ENCODE measurements around the gene SERF1A. TPM values are rescaled to one million over a fixed set of nuclear protein-coding genes. Genes with fewer than 3 reads are reported as not detected.
A peak's percentile ranks its signal among the peaks of the same experiment; 100 is the strongest.
"Not testable (repeated sequence)": the region's sequence is repeated elsewhere in the genome, so short reads cannot be mapped to it uniquely, and the experiment has no call there.

The SERF1A gene
- total and polyA plus RNA-seq, 2 of the 8 experiments (the other 6 are each of a cell fraction or from before 2014, with no cell fraction given) = 4.0 to 17.2 TPM

GRCh38 chr5:70896076-70896475 lies 4.4 kb upstream of the SERF1A start:
- POLR2A ChIA-PET (ENCODE audit: partially characterized antibody); H2BK20ac ChIP-seq (ENCODE audit: low read length); H2AK5ac ChIP-seq (ENCODE audit: low read depth, low read length); H3K18ac ChIP-seq (ENCODE audit: extremely low read depth, low read length); H4K20me1 ChIP-seq (replicated peaks in 1 of 2; ENCODE audit: control insufficient read depth in 1 of 2, insufficient read depth in 2 of 2, low read length in 2 of 2); H3K9me3 ChIP-seq (ENCODE audit: insufficient read depth in 2 of 2, low read depth in 1 of 2, low read length in 1 of 2); H4K5ac ChIP-seq (ENCODE audit: insufficient read length, low read depth, low read length); H3K27me3 ChIP-seq (replicated peaks in 1 of 4; ENCODE audit: control insufficient read depth in 3 of 4, extremely low read depth in 1 of 4, insufficient read depth in 3 of 4, low read length in 3 of 4); H3K79me2 ChIP-seq (ENCODE audit: control insufficient read depth in 1 of 2, insufficient read depth in 2 of 2, low read length in 2 of 2); H3K4me2 ChIP-seq (ENCODE audit: insufficient read depth in 1 of 2, low read depth in 2 of 2, low read length in 2 of 2); H3K79me1 ChIP-seq (ENCODE audit: low read depth, low read length); H3K27ac ChIP-seq (ENCODE audit: low read depth, low read length); H4K8ac ChIP-seq (ENCODE audit: extremely low read depth, insufficient read depth, low read length); H3K4ac ChIP-seq (replicated peaks; ENCODE audit: insufficient read length, low read depth, low read length); H2BK5ac ChIP-seq (ENCODE audit: low read depth, low read length); H4K91ac ChIP-seq (replicated peaks; ENCODE audit: insufficient read length, low read length); H3K9ac ChIP-seq (replicated peaks in 1 of 4; ENCODE audit: extremely low read depth in 1 of 4, low read depth in 3 of 4, low read length in 3 of 4); H3K4me1 ChIP-seq (replicated peaks in 1 of 4; ENCODE audit: control insufficient read depth in 3 of 4, insufficient read depth in 4 of 4, low read length in 3 of 4); H2BK15ac ChIP-seq (ENCODE audit: low read length); CTCF ChIA-PET (ENCODE audit: partially characterized antibody); H3K14ac ChIP-seq (ENCODE audit: insufficient read length); FAIRE-seq; H2BK12ac ChIP-seq (ENCODE audit: low read depth, low read length); H2AFZ ChIP-seq (ENCODE audit: low read length); H3K56ac ChIP-seq (replicated peaks; ENCODE audit: insufficient read length, low read depth, low read length); H3K23ac ChIP-seq (ENCODE audit: insufficient read length); DNase-seq (ENCODE audit: low read depth in 1 of 2, low spot score in 2 of 2); H2BK120ac ChIP-seq (replicated peaks; ENCODE audit: low read depth, low read length); H3K36me3 ChIP-seq (ENCODE audit: control insufficient read depth in 2 of 4, insufficient read depth in 4 of 4, low read length in 3 of 4); H3K4me3 ChIP-seq (ENCODE audit: extremely low read depth in 1 of 4, insufficient read depth in 2 of 4, low read depth in 3 of 4, low read length in 4 of 4); H3K23me2 ChIP-seq (ENCODE audit: low read depth, low read length): not testable (repeated sequence)
- no CpG with 5 or more reads among the region's 2 CpGs for WGBS, 2 experiments (ENCODE audit: extremely low coverage in 1 of 2, insufficient coverage in 1 of 2, insufficient read length in 1 of 2, insufficient replicate concordance in 2 of 2, low coverage in 1 of 2, low lambda C conversion rate in 2 of 2, missing lambda C conversion rate in 1 of 2)

GRCh38 chr5:70901272-70901571 lies 753 bp downstream of the SERF1A start:
- H3K23ac ChIP-seq (ENCODE audit: insufficient read length); H3K14ac ChIP-seq (ENCODE audit: insufficient read length); H3K79me1 ChIP-seq (ENCODE audit: low read depth, low read length); H2AK5ac ChIP-seq (ENCODE audit: low read depth, low read length); H3K36me3 ChIP-seq (ENCODE audit: control insufficient read depth in 2 of 4, insufficient read depth in 4 of 4, low read length in 3 of 4); H3K56ac ChIP-seq (replicated peaks; ENCODE audit: insufficient read length, low read depth, low read length); H3K4ac ChIP-seq (replicated peaks; ENCODE audit: insufficient read length, low read depth, low read length); H3K18ac ChIP-seq (ENCODE audit: extremely low read depth, low read length); H4K5ac ChIP-seq (ENCODE audit: insufficient read length, low read depth, low read length); H3K23me2 ChIP-seq (ENCODE audit: low read depth, low read length); H3K27ac ChIP-seq (ENCODE audit: low read depth, low read length); H3K4me2 ChIP-seq (ENCODE audit: insufficient read depth in 1 of 2, low read depth in 2 of 2, low read length in 2 of 2); H2BK120ac ChIP-seq (replicated peaks; ENCODE audit: low read depth, low read length); H2AFZ ChIP-seq (ENCODE audit: low read length); H2BK20ac ChIP-seq (ENCODE audit: low read length); H3K9ac ChIP-seq (replicated peaks in 1 of 4; ENCODE audit: extremely low read depth in 1 of 4, low read depth in 3 of 4, low read length in 3 of 4); DNase-seq (ENCODE audit: low read depth in 1 of 2, low spot score in 2 of 2); H3K79me2 ChIP-seq (ENCODE audit: control insufficient read depth in 1 of 2, insufficient read depth in 2 of 2, low read length in 2 of 2); H2BK12ac ChIP-seq (ENCODE audit: low read depth, low read length); CTCF ChIA-PET (ENCODE audit: partially characterized antibody); H2BK5ac ChIP-seq (ENCODE audit: low read depth, low read length); POLR2A ChIA-PET (ENCODE audit: partially characterized antibody); H4K8ac ChIP-seq (ENCODE audit: extremely low read depth, insufficient read depth, low read length); H4K91ac ChIP-seq (replicated peaks; ENCODE audit: insufficient read length, low read length); H4K20me1 ChIP-seq (replicated peaks in 1 of 2; ENCODE audit: control insufficient read depth in 1 of 2, insufficient read depth in 2 of 2, low read length in 2 of 2); H3K27me3 ChIP-seq (replicated peaks in 1 of 4; ENCODE audit: control insufficient read depth in 3 of 4, extremely low read depth in 1 of 4, insufficient read depth in 3 of 4, low read length in 3 of 4); H3K4me3 ChIP-seq (ENCODE audit: extremely low read depth in 1 of 4, insufficient read depth in 2 of 4, low read depth in 3 of 4, low read length in 4 of 4); H2BK15ac ChIP-seq (ENCODE audit: low read length); H3K4me1 ChIP-seq (replicated peaks in 1 of 4; ENCODE audit: control insufficient read depth in 3 of 4, insufficient read depth in 4 of 4, low read length in 3 of 4); H3K9me3 ChIP-seq (ENCODE audit: insufficient read depth in 2 of 2, low read depth in 1 of 2, low read length in 1 of 2): not testable (repeated sequence)
- peak; percentile 13 for FAIRE-seq
- WGBS, 2 experiments (ENCODE audit: extremely low coverage in 1 of 2, insufficient coverage in 1 of 2, insufficient read length in 1 of 2, insufficient replicate concordance in 2 of 2, low coverage in 1 of 2, low lambda C conversion rate in 2 of 2, missing lambda C conversion rate in 1 of 2) = no CpG with 5 or more reads among the region's 5 CpGs

All from H1 (cell line).